ENCODE results near the gene BACE2.

BACE2 gene

GRCh38 chr21:41219498-41220207, 51.7 kb downstream of the BACE2 start:
- DNase-seq (ENCODE audit: low read depth) = no peak
- TF ChIP-seq, protein P1, sequence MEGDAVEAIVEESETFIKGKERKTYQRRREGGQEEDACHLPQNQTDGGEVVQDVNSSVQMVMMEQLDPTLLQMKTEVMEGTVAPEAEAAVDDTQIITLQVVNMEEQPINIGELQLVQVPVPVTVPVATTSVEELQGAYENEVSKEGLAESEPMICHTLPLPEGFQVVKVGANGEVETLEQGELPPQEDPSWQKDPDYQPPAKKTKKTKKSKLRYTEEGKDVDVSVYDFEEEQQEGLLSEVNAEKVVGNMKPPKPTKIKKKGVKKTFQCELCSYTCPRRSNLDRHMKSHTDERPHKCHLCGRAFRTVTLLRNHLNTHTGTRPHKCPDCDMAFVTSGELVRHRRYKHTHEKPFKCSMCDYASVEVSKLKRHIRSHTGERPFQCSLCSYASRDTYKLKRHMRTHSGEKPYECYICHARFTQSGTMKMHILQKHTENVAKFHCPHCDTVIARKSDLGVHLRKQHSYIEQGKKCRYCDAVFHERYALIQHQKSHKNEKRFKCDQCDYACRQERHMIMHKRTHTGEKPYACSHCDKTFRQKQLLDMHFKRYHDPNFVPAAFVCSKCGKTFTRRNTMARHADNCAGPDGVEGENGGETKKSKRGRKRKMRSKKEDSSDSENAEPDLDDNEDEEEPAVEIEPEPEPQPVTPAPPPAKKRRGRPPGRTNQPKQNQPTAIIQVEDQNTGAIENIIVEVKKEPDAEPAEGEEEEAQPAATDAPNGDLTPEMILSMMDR (IDR thresholded peaks at IDR 0.05; ENCODE audit: low read length, missing control alignments) = no peak
- H3K4me3 ChIP-seq (replicated peaks; ENCODE audit: low read depth, low read length) = no peak overlapping the region

GRCh38 chr21:41220208-41220733, 52.3 kb downstream of the BACE2 start:
- TF ChIP-seq, protein P1 (IDR thresholded peaks at IDR 0.05; ENCODE audit: low read length, missing control alignments) = no peak
- DNase-seq (ENCODE audit: low read depth) = peak; percentile 40
- no peak overlapping the region for H3K4me3 ChIP-seq (replicated peaks; ENCODE audit: low read depth, low read length)

DNA sequence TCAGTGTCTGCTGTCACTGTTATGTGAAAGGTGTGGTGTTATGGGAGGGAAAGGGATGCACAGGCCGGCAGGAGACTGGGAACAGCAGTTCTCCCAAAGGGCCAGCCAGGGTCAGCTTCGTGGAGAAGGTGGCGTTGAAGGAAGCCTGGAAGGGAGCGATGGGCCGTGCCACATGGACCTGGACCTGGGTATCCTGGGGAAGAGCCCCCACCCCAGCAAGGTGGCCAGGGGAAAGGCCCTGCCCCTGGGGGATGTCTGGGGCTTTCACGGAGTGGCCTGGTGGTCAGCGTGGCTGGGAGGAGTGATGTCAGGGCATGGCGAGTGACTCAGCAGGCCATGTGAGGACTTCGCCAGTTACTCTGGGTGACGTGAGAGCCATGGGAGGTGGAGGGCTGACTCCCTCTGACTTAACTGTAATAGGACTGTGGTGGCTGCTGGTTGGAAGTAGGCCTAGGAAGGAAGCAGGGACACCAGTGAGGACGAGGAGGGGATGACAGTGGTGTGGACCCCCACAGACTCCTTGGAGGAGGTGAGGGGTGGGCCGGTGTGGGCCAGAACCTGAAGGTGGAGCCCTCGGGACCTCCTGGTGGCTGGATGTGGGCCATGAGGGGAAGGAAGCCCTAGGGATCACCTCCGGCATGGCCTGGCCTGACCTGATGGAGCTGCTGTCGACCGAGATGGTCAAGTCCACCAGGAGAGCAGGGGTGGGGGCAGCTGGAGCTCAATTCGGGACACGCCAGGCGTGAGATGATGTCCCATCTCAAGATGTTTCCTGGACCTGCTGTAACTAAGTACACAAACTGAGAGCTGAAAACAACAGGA, 54.5 kb downstream of the BACE2 start:
- TF ChIP-seq, protein P1 (IDR thresholded peaks at IDR 0.05; ENCODE audit: low read length, missing control alignments) = no peak
- H3K4me3 ChIP-seq (replicated peaks; ENCODE audit: low read depth, low read length) = no peak overlapping the region
- no peak for DNase-seq (ENCODE audit: low read depth)

GRCh38 chr21:41226853-41227252, 58.9 kb downstream of the BACE2 start:
- H3K4me3 ChIP-seq (replicated peaks; ENCODE audit: low read depth, low read length) = no peak overlapping the region
- TF ChIP-seq, protein P1 (IDR thresholded peaks at IDR 0.05; ENCODE audit: low read length, missing control alignments) = no peak
- DNase-seq (ENCODE audit: low read depth) = no peak

GRCh38 chr21:41227357-41228005, 59.5 kb downstream of the BACE2 start:
- H3K4me3 ChIP-seq (replicated peaks; ENCODE audit: low read depth, low read length) = no peak overlapping the region
- no peak for DNase-seq (ENCODE audit: low read depth)
- TF ChIP-seq, protein P1 (IDR thresholded peaks at IDR 0.05; ENCODE audit: low read length, missing control alignments) = no peak

DNA sequence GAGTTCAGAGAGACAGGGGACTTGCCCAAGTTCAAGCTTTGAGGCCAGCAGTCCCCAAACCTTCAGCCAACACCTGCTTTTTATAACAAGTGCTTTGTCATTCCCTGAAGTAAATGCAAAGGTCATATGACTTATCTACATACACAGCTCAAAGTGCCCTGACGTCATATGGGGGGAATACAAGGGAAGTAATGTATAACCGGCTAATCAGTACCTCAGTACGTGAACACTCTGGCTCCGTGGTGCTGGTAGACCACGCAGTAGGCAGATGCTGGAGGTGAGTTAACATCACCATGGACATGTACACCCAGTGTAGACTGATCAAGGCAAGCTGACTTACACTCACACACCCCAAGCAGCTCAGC, 60.0 kb downstream of the BACE2 start:
- H3K4me3 ChIP-seq (replicated peaks; ENCODE audit: low read depth, low read length) = no peak overlapping the region
- no peak for DNase-seq (ENCODE audit: low read depth)
- TF ChIP-seq, protein P1 (IDR thresholded peaks at IDR 0.05; ENCODE audit: low read length, missing control alignments) = no peak

All from fibroblast of pulmonary artery (primary cell).